Measurements from ENCODE around the gene GNB2.
"Not testable (repeated sequence)": the region's sequence is repeated elsewhere in the genome, so short reads cannot be mapped to it uniquely, and the experiment has no call there.

GNB2 gene

GRCh38 chr7:100665168-100665726 lies 8.3 kb upstream of the GNB2 start:
- no peak for FAIRE-seq

DNA sequence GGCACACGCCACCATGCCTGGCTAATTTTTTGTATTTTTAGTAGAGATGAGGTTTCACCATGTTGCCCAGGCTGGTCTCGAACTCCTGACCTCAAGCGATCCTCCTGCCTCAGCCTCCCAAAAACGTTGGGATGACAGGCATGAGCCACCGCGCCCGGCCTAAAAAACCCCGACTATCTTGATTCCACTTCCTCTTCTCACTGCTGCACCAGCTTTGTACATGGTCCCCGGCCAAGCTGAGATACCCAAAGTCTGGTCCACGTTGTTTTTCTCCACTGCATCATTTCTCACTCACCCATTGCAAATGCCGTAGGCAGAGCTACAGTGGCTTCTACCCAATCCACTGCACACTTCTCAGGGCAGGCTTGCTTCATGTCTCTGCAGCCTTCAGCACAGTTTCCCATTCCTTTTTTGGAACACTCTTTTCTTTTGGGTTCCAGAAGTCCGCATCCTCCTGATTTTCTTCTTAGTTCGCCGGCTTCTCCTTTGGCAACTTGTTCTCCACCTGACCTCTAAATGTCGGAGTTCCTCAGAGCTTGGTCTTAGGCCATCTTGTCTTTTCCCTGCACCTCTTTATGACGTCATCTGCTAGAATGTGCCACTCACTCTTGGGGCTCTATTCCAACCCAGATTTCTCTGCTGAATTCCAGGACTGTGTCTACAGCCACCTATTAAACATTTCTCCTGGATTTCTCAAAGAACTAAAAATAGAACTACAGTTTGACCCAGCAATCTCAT lies 6.0 kb upstream of the GNB2 start:
- no peak for FAIRE-seq

GRCh38 chr7:100668069-100668449 lies 5.5 kb upstream of the GNB2 start:
- FAIRE-seq = no peak

DNA sequence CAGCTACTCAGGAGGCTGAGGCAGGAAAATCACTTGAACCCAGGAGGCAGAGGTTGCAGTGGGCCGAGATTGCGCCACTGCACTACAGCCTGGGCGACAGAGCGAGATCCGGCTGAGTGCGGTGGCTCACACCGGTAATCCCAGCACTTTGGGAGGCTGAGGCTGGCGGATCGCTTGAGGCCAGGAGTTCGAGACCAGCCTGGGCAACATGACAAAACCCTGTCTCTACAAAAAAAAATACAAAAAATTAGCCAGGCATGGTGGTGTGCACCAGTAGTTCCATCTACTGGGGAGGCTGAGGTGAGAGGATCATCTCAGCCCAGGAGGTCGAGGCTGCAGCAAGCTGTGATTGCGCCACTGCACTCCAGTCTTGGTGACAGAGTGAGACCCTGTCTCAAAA lies 4.4 kb upstream of the GNB2 start:
- not testable (repeated sequence) for FAIRE-seq

DNA sequence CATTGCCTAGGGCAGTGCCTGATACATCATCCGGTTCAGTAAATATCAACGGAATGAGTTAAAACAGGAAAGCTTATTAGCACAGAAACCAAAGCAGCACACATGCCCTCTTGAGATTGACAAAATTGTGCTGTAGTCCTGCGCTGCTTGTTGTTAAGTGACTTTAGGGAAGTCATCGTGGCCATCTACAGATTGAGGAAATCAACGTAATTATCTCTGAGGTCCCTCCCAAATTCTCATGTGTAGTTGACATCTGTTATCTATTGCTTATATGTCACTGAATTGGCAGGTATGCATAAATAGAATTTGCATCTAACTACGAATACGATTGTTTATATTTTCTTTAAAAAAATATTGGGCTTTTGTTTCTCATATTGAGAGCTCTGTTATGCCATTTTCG lies 3.5 kb upstream of the GNB2 start:
- FAIRE-seq = no peak

- FAIRE-seq = no peak
Measured at GRCh38 chr7:100671353-100672327, 1.9 kb upstream of the GNB2 start.

DNA sequence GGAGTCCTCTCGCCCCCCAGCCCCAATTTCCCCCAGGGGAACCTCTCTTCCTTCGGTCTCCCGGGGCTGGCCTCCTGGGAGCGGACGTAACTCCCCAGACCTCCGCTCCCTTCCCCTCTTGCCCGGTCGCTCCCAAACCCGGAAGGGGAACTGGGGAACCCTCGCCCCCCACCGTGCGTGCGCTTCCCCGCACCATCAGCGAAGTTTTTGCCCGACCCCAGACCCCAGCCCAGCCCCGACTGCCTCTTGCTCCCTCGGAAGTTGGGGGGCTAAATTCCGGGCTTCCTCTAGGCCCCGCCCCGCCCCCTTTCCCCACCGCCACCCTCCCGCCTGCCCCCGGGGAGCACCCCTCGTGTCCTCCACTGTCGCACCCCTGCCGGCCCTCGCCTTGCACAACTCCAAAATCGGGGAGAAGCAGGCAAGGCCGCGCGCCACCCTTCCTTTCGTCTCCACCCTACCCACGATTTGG lies 436 bp downstream of the GNB2 start:
- FAIRE-seq = no peak

GRCh38 chr7:100674411-100675104 lies 1.0 kb downstream of the GNB2 start:
- no peak for FAIRE-seq

DNA sequence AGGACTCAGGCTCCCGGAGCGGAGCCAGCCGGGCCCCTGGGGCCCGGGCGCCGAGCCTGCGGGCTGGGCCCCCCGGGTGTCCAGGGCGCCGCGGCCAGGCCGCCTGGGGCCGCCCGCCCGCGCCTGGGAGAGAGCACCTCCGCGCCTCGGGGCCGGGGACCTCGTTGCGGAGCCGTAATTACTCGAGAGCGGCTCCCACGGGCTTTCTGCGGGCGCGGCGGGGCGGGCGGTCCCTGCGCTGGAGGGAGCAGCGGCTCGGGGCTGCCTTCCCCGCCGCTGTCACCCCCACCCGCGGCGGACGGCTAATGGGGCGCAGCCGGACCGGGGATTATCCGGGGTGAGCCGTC lies 1.5 kb downstream of the GNB2 start:
- no peak for FAIRE-seq

- no peak for FAIRE-seq
Measured at GRCh38 chr7:100675581-100676350, 2.2 kb downstream of the GNB2 start.

DNA sequence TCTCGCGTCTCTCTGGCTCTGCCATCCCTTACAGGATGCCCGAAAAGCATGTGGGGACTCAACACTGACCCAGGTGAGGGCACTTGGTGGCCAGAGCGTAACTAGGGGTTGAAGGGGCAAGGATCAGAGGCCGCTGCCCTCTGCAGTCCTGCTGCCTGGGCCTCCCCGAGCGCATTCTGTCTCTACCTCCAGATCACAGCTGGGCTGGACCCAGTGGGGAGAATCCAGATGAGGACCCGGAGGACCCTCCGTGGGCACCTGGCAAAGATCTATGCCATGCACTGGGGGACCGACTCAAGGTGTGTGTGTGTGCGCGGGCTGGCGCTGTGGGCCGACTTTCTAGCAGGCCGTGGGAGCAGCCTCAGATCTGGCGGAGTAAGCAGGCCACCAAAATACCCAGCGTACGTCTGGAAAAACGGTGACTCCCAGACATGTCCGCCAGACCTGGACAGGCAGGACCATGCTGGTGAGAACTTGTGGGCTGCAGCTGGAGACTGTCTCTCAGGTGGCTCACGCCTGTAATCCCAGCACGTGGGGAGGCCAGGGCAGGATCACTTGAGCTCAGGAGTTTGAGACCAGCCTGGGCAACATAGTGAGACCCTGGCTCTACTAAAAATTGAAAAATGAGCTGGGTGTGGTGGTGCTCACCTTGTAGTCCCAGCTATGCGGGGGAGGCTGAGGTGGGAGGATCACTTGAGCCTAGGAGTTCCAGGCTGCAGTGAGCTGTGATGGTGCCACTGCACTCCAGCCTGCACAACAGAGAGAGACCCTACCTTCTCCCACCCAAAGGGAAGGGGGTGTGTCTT lies 3.2 kb downstream of the GNB2 start:
- no peak for FAIRE-seq

- no peak for FAIRE-seq
Measured at GRCh38 chr7:100677308-100678267, 4.0 kb downstream of the GNB2 start.

DNA sequence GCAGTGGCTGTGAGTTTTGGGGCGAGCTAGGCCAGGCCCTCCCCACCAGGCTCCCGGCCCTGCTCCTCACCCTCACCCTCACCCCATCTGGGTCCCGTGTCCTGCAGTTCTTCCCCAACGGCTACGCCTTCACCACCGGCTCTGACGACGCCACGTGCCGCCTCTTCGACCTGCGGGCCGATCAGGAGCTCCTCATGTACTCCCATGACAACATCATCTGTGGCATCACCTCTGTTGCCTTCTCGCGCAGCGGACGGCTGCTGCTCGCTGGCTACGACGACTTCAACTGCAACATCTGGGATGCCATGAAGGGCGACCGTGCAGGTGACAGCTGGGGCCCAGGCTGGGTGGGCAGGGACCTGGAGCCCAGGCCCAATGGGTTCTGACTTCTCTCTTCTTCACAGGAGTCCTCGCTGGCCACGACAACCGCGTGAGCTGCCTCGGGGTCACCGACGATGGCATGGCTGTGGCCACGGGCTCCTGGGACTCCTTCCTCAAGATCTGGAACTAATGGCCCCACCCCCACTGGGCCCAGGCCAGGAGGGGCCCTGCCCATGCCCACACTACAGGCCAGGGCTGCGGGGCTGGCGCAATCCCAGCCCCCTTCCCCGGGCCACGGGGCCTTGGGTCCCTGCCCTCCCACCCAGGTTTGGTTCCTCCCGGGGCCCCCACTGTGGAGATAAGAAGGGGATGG lies 4.9 kb downstream of the GNB2 start:
- FAIRE-seq = no peak

DNA sequence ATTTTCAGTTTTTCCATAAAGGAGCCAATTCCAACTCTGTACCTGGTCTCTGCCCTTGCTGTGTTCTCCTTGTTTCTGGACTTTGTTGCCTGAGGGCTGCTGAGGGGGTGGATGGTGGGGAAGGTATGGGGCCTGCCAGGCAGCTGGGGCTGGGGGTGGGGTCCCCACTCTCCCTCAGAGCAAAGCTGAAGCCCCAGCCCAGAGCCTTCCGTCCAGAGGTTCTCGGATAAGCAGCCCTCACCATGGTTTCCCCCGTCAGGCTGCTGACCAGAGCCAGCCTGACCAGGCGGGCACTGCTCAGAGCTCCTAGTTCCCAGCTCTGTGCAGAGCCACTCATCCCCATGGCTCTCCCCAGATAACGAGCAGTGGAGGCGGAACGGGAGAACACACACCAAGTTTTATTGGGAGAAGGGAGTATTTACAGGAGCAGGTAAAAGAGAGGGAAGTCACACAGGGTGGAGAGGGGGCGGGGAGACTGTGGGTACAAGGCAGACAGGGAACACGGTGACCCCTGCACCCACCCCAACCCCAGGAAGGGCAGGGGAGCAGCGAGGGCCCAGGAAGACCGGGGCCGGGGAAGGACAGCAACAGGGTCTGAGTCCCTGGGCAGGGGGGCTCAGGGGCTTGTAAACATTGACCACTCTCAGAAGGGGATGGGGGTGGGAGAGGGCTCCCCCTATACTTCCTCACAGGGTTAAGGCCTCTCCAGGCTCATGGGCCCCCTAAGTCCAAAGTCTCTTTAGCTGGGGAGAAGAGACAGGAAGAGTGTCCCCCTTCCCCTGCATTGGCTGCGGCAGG lies 5.8 kb downstream of the GNB2 start:
- no peak for FAIRE-seq

DNA sequence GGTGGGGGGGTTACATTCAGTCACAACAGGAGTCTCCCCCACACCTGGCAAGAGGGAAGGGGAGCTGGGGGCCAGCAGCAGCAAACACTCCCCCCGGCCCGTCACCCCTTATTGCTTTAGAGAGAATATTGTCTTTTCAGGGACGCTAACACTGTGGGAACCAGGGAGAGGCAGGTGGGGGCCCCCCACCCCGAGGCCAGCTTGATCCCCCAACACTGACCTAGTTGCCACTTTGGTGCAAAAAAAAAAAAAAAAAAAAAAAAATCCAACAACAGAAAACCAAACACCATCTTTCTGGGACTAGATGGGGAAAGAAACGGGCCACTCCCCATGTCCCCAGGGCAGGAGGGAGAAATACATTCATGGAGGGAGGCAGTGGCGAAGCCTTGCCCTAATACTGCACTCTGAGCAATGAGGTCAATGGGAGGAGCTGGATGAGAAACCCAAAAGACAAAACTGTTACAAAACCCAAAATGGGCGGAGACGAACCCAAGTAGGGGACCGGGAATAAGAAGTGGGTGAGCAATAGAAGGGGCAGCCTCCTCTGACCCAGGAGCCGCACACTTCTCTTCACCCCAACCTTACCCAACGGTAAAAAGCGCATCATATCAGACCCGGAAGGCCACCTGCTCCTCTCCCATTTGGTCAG lies 6.5 kb downstream of the GNB2 start:
- FAIRE-seq = no peak

DNA sequence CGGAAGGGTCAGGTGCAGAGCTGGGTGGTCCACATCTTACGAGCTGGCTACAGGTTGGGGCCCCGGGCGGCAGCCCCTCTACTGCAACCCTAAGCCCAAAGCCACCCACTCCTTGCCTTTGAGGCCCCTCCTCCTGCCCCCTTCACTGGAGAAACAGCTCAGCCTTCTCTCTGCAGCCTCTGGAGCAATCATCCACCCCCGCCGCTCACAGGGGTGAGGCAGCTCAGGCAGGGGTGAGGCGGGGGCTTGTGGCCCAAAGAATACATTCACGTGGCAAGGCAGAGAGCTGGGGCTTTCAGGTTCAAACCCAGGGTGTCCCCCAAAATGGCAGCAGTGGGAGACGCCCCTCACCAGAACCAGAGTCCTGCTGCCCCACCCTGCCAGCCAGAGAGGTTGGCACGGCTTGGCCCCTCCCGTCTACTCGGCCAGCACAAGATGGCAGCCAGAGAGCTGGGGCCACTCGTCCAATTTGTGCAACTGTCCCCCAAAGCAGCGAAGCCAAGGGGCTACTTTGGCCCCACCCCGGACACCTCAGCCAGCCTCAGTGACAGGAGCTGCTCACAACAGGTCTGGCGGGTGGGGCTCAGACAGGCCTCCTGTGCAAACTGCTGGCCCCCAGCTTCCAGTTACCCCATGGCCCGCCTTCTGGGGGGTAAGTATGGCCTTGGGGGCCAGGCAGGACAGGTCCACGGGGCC lies 7.2 kb downstream of the GNB2 start:
- FAIRE-seq = no peak

- no peak for FAIRE-seq
Measured at GRCh38 chr7:100681491-100682227, 8.1 kb downstream of the GNB2 start.

All from colon (tissue), 2 donors.